Measurements from ENCODE around the gene DLGAP1. TPM values are rescaled to one million over a fixed set of nuclear protein-coding genes. Genes with fewer than 3 reads are reported as not detected.

Gene DLGAP1
- total RNA-seq, 1 donor from 2014 or later: 0.63 TPM

GRCh38 chr18:3665780-3666525, 789.2 kb downstream of the DLGAP1 start:
- H3K4me3 ChIP-seq (ENCODE audit: low read depth, low read length): peak overlapping the region; percentile 24
- peak; percentile 63 for DNase-seq (ENCODE audit: low read depth)
- TF ChIP-seq, protein P1, sequence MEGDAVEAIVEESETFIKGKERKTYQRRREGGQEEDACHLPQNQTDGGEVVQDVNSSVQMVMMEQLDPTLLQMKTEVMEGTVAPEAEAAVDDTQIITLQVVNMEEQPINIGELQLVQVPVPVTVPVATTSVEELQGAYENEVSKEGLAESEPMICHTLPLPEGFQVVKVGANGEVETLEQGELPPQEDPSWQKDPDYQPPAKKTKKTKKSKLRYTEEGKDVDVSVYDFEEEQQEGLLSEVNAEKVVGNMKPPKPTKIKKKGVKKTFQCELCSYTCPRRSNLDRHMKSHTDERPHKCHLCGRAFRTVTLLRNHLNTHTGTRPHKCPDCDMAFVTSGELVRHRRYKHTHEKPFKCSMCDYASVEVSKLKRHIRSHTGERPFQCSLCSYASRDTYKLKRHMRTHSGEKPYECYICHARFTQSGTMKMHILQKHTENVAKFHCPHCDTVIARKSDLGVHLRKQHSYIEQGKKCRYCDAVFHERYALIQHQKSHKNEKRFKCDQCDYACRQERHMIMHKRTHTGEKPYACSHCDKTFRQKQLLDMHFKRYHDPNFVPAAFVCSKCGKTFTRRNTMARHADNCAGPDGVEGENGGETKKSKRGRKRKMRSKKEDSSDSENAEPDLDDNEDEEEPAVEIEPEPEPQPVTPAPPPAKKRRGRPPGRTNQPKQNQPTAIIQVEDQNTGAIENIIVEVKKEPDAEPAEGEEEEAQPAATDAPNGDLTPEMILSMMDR (conservative IDR thresholded peaks at IDR 0.05; ENCODE audit: low read depth, low read length): peak; percentile 95

- TF ChIP-seq, protein P1 (conservative IDR thresholded peaks at IDR 0.05; ENCODE audit: low read depth, low read length): no peak
- DNase-seq (ENCODE audit: low read depth): no peak
- no peak overlapping the region for H3K4me3 ChIP-seq (ENCODE audit: low read depth, low read length)
Observed at GRCh38 chr18:3665204-3665603, 789.9 kb downstream of the DLGAP1 start.

GRCh38 chr18:3664563-3665178, 790.4 kb downstream of the DLGAP1 start:
- no peak overlapping the region for H3K4me3 ChIP-seq (ENCODE audit: low read depth, low read length)
- TF ChIP-seq, protein P1 (conservative IDR thresholded peaks at IDR 0.05; ENCODE audit: low read depth, low read length): no peak
- no peak for DNase-seq (ENCODE audit: low read depth)

- TF ChIP-seq, protein P1 (conservative IDR thresholded peaks at IDR 0.05; ENCODE audit: low read depth, low read length): no peak
- DNase-seq (ENCODE audit: low read depth): no peak
- H3K4me3 ChIP-seq (ENCODE audit: low read depth, low read length): no peak overlapping the region
Observed at GRCh38 chr18:3663870-3664512, 791.1 kb downstream of the DLGAP1 start.

GRCh38 chr18:3661989-3662388, 793.1 kb downstream of the DLGAP1 start:
- DNase-seq (ENCODE audit: low read depth): no peak
- TF ChIP-seq, protein P1 (conservative IDR thresholded peaks at IDR 0.05; ENCODE audit: low read depth, low read length): no peak
- H3K4me3 ChIP-seq (ENCODE audit: low read depth, low read length): no peak overlapping the region

GRCh38 chr18:3660739-3661515, 794.2 kb downstream of the DLGAP1 start:
- no peak for DNase-seq (ENCODE audit: low read depth)
- TF ChIP-seq, protein P1 (conservative IDR thresholded peaks at IDR 0.05; ENCODE audit: low read depth, low read length): no peak
- H3K4me3 ChIP-seq (ENCODE audit: low read depth, low read length): no peak overlapping the region
